HCT116 (cell line): ENCODE results near the gene OR10AD1.

ENCODE experiments used
- CEBPB ChIP-seq: IDR thresholded peaks from 2 replicates; pipeline ENCODE4 v1.6.1; 2012; ENCODE audit warnings: low read depth
- CTCF ChIP-seq, 3 experiments: fragments of 200-600 bp in 1 of 3; sonication (generic) in 1 of 3; IDR thresholded peaks in 2 of 3; conservative IDR thresholded peaks in 1 of 3; 2 replicates each; pipeline ENCODE4 v1.5.1; 2012 to 2017; ENCODE audit warnings: low read depth in 2 of 3, low read length in 2 of 3, antibody characterized with exemption in 1 of 3, borderline replicate concordance in 1 of 3, control low read depth in 1 of 3, mild to moderate bottlenecking in 1 of 3, mixed read lengths in 1 of 3, mixed run types in 1 of 3, moderate library complexity in 1 of 3; ENCODE audit not compliant: insufficient read depth in 1 of 3
- EZH2 ChIP-seq: fragments of 200-600 bp; sonication (generic); IDR thresholded peaks from 2 replicates; pipeline ENCODE4 v1.6.1; 2017; ENCODE audit warnings: antibody characterized with exemption, mixed run types
- EZH2phosphoT487 ChIP-seq: fragments of 200-600 bp; IDR thresholded peaks from 2 replicates; pipeline ENCODE4 v1.6.1; 2018; ENCODE audit warnings: antibody characterized with exemption, borderline replicate concordance
- FOSL1 ChIP-seq: IDR thresholded peaks from 2 replicates; pipeline ENCODE4 v1.6.1; 2012; ENCODE audit warnings: low read depth
- MAX ChIP-seq: IDR thresholded peaks from 2 replicates; pipeline ENCODE4 v1.6.1; 2012
- POLR2A ChIP-seq: IDR thresholded peaks from 2 replicates; pipeline ENCODE4 v1.7.0; 2011; ENCODE audit warnings: borderline replicate concordance; ENCODE audit not compliant: insufficient read depth, insufficient read length; ENCODE audit errors: extremely low read depth
- POLR2AphosphoS5 ChIP-seq: IDR thresholded peaks from 2 replicates; pipeline ENCODE4 v1.6.1; 2011; ENCODE audit warnings: mild to moderate bottlenecking, low read depth, low read length, moderate library complexity
- REST ChIP-seq: IDR thresholded peaks from 2 replicates; pipeline ENCODE4 v1.6.1; 2012; ENCODE audit warnings: low read depth
- TCF7L2 ChIP-seq: IDR thresholded peaks from 2 replicates; pipeline ENCODE4 v1.7.0; 2011; ENCODE audit warnings: borderline replicate concordance, inconsistent platforms; ENCODE audit not compliant: insufficient read depth, insufficient read length; ENCODE audit errors: extremely low read depth
- YY1 ChIP-seq: IDR thresholded peaks from 2 replicates; pipeline ENCODE4 v1.6.1; 2011; ENCODE audit warnings: low read length, low read depth, moderate library complexity, mild to moderate bottlenecking; ENCODE audit not compliant: insufficient replicate concordance; ENCODE audit errors: extremely low read depth
- ZFX ChIP-seq: fragments of 450-650 bp; IDR thresholded peaks from 2 replicates; pipeline ENCODE4 v1.6.1; 2017
- ZNF274 ChIP-seq: fragments of 200-500 bp; sonication (Bioruptor generic); IDR thresholded peaks from 2 replicates; pipeline ENCODE4 v1.6.1; 2014; ENCODE audit warnings: mild to moderate bottlenecking, low read depth, low read length, inconsistent platforms

- TF ChIP-seq CTCF (IDR thresholded peaks at IDR 0.05 in 2 of 3, conservative IDR thresholded peaks at IDR 0.05 in 1 of 3; ENCODE audit: borderline replicate concordance in 1 of 3, insufficient read depth in 1 of 3, low read depth in 2 of 3, low read length in 2 of 3), result no peak
- no peak for TF ChIP-seq MAX
- TF ChIP-seq POLR2A, result no peak
- no peak for TF ChIP-seq ZFX
- no peak for TF ChIP-seq REST
- TF ChIP-seq YY1, result no peak
- TF ChIP-seq EZH2, result no peak
- no peak for TF ChIP-seq CEBPB
- no peak for TF ChIP-seq ZNF274
- no peak for TF ChIP-seq EZH2phosphoT487
- no peak for TF ChIP-seq POLR2AphosphoS5
- TF ChIP-seq TCF7L2, result no peak
- TF ChIP-seq FOSL1, result no peak
These were observed 9.5 kb downstream of the OR10AD1 start for GRCh38 chr12:48193623-48194022.
